ENCODE measurements around the gene SPON2.

The SPON2 gene

GRCh38 chr4:1176398-1177273, 4.3 kb upstream of the SPON2 start:
- Histone ChIP-seq H3K36me3 (ENCODE audit: insufficient read depth, low read length) (no peaks in the 10 kb centered on the region), H3K4me1 (ENCODE audit: insufficient read depth, low read length) (no peaks in the 10 kb centered on the region; the same call in 1 of the 2 replicates), H3K9ac (ENCODE audit: low read depth, low read length) (no peak overlapping the region), H3K9me3 (ENCODE audit: control insufficient read depth, insufficient read depth, low read length) (peaks cover 2% of the 10 kb centered on the region; the same call in 1 of the 2 replicates)

DNA sequence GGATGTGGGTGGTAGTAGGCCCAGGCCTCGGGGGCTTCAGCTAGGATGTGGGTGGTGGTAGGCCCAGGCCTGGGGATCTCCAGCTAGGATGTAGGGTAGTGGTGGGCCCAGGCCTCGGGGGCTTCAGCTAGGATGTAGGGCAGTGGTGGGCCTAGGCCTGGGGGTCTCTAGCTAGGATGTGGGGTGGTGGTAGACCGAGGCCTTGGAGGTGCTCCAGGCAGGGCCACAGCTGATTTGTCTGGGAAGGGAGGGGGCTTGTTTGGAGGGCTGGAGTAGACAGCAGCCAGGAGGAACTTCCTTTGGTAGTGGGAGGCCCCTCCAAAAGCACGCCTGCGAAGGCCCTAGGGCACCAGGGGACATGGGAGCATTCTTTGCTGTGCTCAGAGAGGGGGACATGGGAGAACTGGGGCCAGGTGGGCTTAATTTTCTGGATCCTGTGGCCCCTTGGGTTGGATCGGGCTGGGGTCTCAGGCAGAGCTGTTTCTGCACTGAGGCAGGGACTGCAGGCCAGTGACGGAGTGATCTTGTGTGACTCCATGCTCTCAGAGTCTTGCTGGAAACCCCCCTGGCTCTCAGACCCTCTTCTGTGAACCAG, 3.3 kb upstream of the SPON2 start:
- no peak overlapping the region for H3K9ac ChIP-seq (ENCODE audit: low read depth, low read length)
- no peaks in the 10 kb centered on the region for H3K36me3 ChIP-seq (ENCODE audit: insufficient read depth, low read length)
- no peaks in the 10 kb centered on the region for H3K9me3 ChIP-seq (ENCODE audit: control insufficient read depth, insufficient read depth, low read length)
- H3K4me1 ChIP-seq (ENCODE audit: insufficient read depth, low read length): no peaks in the 10 kb centered on the region; the same call in 1 of the 2 replicates

DNA sequence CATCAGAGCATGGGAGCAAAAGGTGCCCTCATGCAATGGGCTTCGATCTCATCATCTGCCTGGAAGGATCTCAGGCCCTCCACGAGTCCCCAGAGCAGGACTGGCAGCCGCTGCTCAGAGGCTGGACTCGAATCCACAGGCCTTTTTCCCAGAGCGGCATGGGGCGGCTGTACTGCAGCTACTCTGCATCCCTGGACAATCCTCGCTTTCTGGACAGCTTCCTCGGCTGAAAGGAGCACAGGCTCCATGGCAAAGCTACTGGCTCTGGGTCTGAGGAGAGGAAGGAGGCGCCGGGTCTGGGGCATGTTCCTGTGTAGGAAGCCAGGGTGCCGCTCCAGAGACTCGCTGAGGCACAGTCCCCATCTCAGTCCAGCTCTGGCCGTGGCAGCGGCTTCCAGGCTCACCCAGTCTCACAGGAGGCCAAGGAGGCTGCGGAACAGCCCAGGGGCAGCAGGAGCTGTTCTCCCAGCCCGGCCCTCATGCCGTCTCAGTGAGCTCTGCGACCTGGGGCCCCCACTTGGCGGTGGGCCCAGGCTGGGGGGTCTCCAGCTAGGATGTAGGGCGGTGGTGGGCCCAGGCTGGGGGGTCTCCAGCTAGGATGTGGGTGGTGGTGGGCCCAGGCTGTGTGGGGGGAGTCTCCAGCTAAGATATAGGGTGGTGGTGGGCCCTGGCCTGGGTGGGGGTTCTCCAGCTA, 2.7 kb upstream of the SPON2 start:
- Histone ChIP-seq H3K9ac (ENCODE audit: low read depth, low read length) (no peak overlapping the region), H3K36me3 (ENCODE audit: insufficient read depth, low read length) (no peaks in the 10 kb centered on the region), H3K4me1 (ENCODE audit: insufficient read depth, low read length) (no peaks in the 10 kb centered on the region; the same call in 1 of the 2 replicates), H3K9me3 (ENCODE audit: control insufficient read depth, insufficient read depth, low read length) (no peaks in the 10 kb centered on the region)

DNA sequence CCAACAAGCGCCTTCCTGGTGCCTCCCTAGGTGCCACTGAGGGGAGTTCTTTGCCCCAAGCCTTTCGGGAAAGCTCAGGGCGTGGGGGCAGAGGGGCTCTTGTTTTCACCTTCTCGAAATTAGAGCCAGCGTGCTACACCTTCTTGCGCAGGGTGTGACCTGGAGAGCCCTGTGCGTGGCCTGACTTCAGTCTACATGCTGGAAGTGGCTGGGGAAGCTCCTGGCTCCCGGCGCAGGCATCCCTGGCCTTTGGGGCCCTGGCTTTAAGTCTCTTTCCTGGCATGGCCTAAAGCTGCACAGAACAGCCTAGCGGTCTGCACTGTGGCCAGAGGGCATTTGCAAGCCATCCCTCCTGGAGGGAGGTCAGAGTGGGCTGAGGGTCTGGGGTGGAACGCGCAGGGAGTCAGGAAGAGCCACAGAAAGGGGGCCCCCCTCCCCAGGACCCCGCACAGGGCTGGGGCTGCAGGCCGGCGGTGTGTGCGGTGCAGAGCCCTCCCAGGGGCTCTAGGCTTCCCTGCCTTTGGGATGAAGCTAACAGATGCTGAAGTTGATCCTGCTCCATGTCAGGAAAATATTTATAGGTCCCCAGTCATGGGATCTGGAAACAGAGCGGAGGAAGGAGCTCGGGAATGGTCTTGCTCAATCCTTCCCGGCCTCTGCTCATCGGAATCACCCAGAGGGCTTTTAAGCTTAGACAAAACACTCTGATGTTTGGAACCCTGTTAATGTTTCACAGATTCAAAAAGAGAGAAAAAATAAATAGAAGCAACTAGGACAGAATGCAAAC, 781 bp upstream of the SPON2 start:
- Histone ChIP-seq H3K4me1 (ENCODE audit: insufficient read depth, low read length) (no peaks in the 10 kb centered on the region; the same call in 1 of the 2 replicates), H3K9ac (ENCODE audit: low read depth, low read length) (0 out of 2 replicates have a peak overlapping the region, but pooled peaks have one; percentile 12), H3K9me3 (ENCODE audit: control insufficient read depth, insufficient read depth, low read length) (no peaks in the 10 kb centered on the region), H3K36me3 (ENCODE audit: insufficient read depth, low read length) (no peaks in the 10 kb centered on the region)

GRCh38 chr4:1171311-1172227, 814 bp downstream of the SPON2 start:
- peak overlapping the region; percentile 49; the same call in 1 of the 2 replicates for H3K9ac ChIP-seq (ENCODE audit: low read depth, low read length)
- H3K36me3 ChIP-seq (ENCODE audit: insufficient read depth, low read length): no peaks in the 10 kb centered on the region
- no peaks in the 10 kb centered on the region; the same call in 1 of the 2 replicates for H3K4me1 ChIP-seq (ENCODE audit: insufficient read depth, low read length)
- no peaks in the 10 kb centered on the region for H3K9me3 ChIP-seq (ENCODE audit: control insufficient read depth, insufficient read depth, low read length)

DNA sequence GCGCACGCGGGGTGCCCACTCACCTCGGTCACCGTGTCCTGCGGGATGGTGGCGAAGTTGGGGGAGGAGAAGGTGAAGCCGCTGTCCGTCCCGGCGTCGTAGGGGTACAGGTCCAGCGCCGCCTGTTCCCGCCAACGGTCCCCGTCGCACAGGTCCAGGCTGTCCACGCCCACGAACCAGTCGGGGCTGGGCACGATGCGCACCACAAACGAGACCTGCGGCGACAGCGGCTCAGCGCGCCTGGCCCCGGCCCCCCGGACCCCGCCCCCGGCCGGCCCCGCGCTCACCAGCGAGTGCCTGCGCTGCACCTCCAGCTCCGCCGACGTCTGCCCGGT, 1.4 kb downstream of the SPON2 start:
- Histone ChIP-seq H3K4me1 (ENCODE audit: insufficient read depth, low read length) (no peaks in the 10 kb centered on the region; the same call in 1 of the 2 replicates), H3K9ac (ENCODE audit: low read depth, low read length) (no peak overlapping the region), H3K36me3 (ENCODE audit: insufficient read depth, low read length) (no peaks in the 10 kb centered on the region), H3K9me3 (ENCODE audit: control insufficient read depth, insufficient read depth, low read length) (no peaks in the 10 kb centered on the region)

- H3K4me1 ChIP-seq (ENCODE audit: insufficient read depth, low read length): no peaks in the 10 kb centered on the region; the same call in 1 of the 2 replicates
- no peaks in the 10 kb centered on the region for H3K9me3 ChIP-seq (ENCODE audit: control insufficient read depth, insufficient read depth, low read length)
- H3K36me3 ChIP-seq (ENCODE audit: insufficient read depth, low read length): no peaks in the 10 kb centered on the region
- H3K9ac ChIP-seq (ENCODE audit: low read depth, low read length): no peak overlapping the region
Measured at GRCh38 chr4:1170156-1170975, 2.0 kb downstream of the SPON2 start.

DNA sequence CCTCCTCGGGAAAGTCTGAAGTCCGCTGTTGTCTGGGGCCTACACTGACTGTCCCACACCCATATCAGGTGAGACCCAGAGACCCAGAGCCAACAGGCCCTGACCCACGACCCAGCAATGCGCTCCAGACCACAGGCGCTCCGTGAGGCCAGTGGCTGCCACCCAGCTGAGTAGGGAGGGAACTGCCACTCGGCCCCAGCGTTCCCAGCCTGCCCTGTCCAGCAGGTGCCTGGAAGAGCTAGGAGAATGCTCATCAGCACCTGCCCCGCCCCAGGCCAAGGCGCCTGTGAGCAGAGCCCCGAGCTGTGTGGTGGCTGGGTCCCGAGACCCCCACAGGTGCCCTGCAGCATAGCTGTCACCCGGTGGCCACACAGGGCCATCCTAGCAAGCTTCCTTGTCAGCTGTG, 2.7 kb downstream of the SPON2 start:
- Histone ChIP-seq H3K36me3 (ENCODE audit: insufficient read depth, low read length) (no peaks in the 10 kb centered on the region), H3K9ac (ENCODE audit: low read depth, low read length) (no peak overlapping the region), H3K4me1 (ENCODE audit: insufficient read depth, low read length) (no peaks in the 10 kb centered on the region; the same call in 1 of the 2 replicates), H3K9me3 (ENCODE audit: control insufficient read depth, insufficient read depth, low read length) (no peaks in the 10 kb centered on the region)

GRCh38 chr4:1169171-1169671, 3.2 kb downstream of the SPON2 start:
- Histone ChIP-seq H3K4me1 (ENCODE audit: insufficient read depth, low read length) (no peaks in the 10 kb centered on the region; the same call in 1 of the 2 replicates), H3K9me3 (ENCODE audit: control insufficient read depth, insufficient read depth, low read length) (no peaks in the 10 kb centered on the region), H3K9ac (ENCODE audit: low read depth, low read length) (no peak overlapping the region), H3K36me3 (ENCODE audit: insufficient read depth, low read length) (no peaks in the 10 kb centered on the region)

DNA sequence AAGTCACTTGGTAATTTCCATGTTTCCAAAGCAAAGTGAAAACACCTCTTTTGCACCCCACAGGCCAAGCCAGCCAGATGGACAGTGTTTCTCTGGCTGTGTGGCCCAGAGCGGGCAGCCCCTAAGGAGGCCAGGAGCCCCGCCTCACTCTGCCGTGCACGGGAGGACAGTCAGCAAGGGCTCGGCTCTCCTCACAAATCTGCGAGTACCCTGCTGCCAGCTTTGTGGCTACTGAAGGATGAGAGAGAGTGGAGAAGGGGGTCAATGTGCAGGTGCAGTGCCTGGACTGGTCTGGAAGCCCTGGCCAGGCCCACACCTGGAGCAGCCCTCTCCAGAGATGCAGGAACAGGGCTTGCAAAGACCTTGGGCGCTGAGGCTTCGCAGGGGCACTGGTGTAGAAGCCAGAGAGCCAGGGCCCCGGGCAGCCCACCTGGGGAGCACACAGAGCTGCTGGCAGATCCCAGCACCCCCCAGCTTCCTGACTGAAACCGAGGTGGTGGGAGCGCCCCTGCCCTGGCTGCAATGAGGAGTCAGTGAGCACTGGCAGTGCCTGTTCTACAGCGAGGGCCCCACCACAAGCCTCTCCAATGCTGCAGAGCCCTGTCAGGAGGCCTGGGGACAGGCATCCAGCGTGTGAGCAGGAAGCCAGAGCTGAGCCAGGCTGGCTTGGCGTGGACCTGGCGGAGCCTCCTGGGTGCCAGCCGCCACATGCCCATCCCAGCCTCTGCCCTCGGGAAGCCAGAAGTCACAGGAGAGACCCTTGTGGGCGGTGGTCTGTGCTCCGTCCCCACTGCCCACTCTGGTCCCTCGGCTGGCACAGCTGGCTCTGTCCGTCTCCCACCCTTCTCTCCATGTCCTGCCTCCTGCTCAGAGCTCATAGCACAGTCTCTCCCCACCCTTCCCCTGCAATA, 3.9 kb downstream of the SPON2 start:
- H3K36me3 ChIP-seq (ENCODE audit: insufficient read depth, low read length): no peaks in the 10 kb centered on the region
- H3K9me3 ChIP-seq (ENCODE audit: control insufficient read depth, insufficient read depth, low read length): no peaks in the 10 kb centered on the region
- no peaks in the 10 kb centered on the region; the same call in 1 of the 2 replicates for H3K4me1 ChIP-seq (ENCODE audit: insufficient read depth, low read length)
- peak overlapping the region; percentile 71; the same call in 1 of the 2 replicates for H3K9ac ChIP-seq (ENCODE audit: low read depth, low read length)

DNA sequence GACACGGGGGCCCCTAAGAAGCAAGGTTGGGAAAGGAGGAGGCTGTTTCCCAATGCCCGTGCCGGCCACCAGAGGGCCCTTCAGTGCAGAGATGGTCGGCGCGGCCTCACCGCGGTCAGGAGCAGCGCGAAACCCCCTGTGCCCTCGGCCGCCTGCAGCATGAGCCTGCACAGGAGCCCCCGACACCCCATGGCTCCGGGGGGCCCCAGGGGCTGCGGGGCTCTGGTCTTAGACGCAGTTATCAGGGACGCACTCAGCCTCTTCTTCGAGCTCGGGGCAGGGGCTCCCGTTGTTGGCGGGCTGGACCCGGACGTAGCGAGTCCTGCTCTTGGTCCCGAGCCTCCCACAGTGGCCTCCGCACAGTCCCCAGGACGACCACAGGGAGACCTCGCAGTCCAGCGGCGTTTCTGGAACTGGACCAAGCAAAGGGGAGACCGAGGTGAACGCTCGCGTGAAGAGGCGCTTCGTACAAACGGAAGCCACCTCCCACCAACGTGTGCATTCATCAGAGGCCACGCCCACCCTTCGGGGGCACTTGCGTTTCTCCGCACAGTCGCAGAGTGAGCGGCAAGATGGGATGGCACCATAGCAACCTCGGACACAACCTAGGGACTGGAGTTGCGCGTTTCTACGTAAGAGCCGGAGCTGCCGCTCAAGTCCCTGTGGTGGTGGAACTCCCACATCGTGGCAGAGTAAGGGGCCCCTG, 5.0 kb downstream of the SPON2 start:
- Histone ChIP-seq H3K9me3 (ENCODE audit: control insufficient read depth, insufficient read depth, low read length) (no peaks in the 10 kb centered on the region), H3K9ac (ENCODE audit: low read depth, low read length) (peak overlapping the region; percentile 71), H3K4me1 (ENCODE audit: insufficient read depth, low read length) (no peaks in the 10 kb centered on the region), H3K36me3 (ENCODE audit: insufficient read depth, low read length) (no peaks in the 10 kb centered on the region)

Measured in ES-I3 (cell line).